H1 (cell line): ENCODE data around the gene LIPC. TPM values are rescaled to one million over a fixed set of nuclear protein-coding genes. Genes with fewer than 3 reads are reported as not detected.

Experiments
- CTCF ChIA-PET: fragments of 300-600 bp; sonication (Branson Sonifier 250); formaldehyde crosslinking; loops from one replicate; lab custom pipeline; 2021; ENCODE audit not compliant: partially characterized antibody; lab: Charles Lee
- POLR2A ChIA-PET: fragments of 300-600 bp; sonication (Branson Sonifier 250); formaldehyde crosslinking; loops from one replicate; lab custom pipeline; 2021; ENCODE audit warnings: inconsistent platforms; ENCODE audit not compliant: partially characterized antibody; lab: Charles Lee
- DNase-seq, 2 experiments: peaks; one replicate each; pipeline versions ENCODE4 v3.0.0 to v3.0.0-alpha.2; 2010 to 2022; ENCODE audit warnings: low spot score in 2 of 2, low read depth in 1 of 2, mixed read lengths in 1 of 2
- FAIRE-seq: peaks from 2 replicates; lab custom pipeline; 2011; peaks lifted over from hg19 to GRCh38; lab: Jason Lieb, UNC
- H2AFZ ChIP-seq: 2 replicates; pipeline ENCODE4 v1.8.1; 2012; ENCODE audit warnings: low read length, inconsistent platforms
- H2AK5ac ChIP-seq: 2 replicates; pipeline ENCODE4 v1.6.1; 2013; ENCODE audit warnings: low read depth, low read length
- H2BK120ac ChIP-seq: replicated peaks from 2 replicates; pipeline ENCODE3; 2013; ENCODE audit warnings: low read depth, low read length, inconsistent platforms
- H2BK12ac ChIP-seq: 2 replicates; pipeline ENCODE4 v1.6.1; 2013; ENCODE audit warnings: low read depth, low read length
- H2BK15ac ChIP-seq: 2 replicates; pipeline ENCODE4 v1.6.1; 2013; ENCODE audit warnings: low read length
- H2BK20ac ChIP-seq: 2 replicates; pipeline ENCODE4 v1.6.1; 2013; ENCODE audit warnings: low read length
- H2BK5ac ChIP-seq: 2 replicates; pipeline ENCODE4 v1.6.1; 2013; ENCODE audit warnings: low read depth, low read length
- H3K14ac ChIP-seq: 2 replicates; pipeline ENCODE4 v1.6.1; 2013; ENCODE audit warnings: inconsistent platforms; ENCODE audit not compliant: insufficient read length
- H3K18ac ChIP-seq: 2 replicates; pipeline ENCODE4 v1.6.1; 2013; ENCODE audit warnings: low read length; ENCODE audit errors: extremely low read depth
- H3K23ac ChIP-seq: 2 replicates; pipeline ENCODE4 v1.6.1; 2013; ENCODE audit warnings: inconsistent platforms; ENCODE audit not compliant: insufficient read length
- H3K23me2 ChIP-seq: 2 replicates; pipeline ENCODE4 v1.6.1; 2013; ENCODE audit warnings: low read depth, low read length
- H3K27ac ChIP-seq: 2 replicates; pipeline ENCODE4 v1.6.1; 2011; ENCODE audit warnings: low read depth, low read length, inconsistent platforms
- H3K27me3 ChIP-seq, 4 experiments: replicated peaks in 1 of 4; 1 replicate in 1 of 4; 2 replicates in 3 of 4; pipeline versions ENCODE4 v1.6.1 to v1.8.1; 2011 to 2013; ENCODE audit warnings: low read length in 3 of 4, mild to moderate bottlenecking in 3 of 4, inconsistent platforms in 2 of 4, mixed read lengths in 2 of 4, moderate library complexity in 1 of 4; ENCODE audit not compliant: control insufficient read depth in 3 of 4, insufficient read depth in 3 of 4; ENCODE audit errors: extremely low read depth in 1 of 4
- H3K36me3 ChIP-seq, 4 experiments: 2 replicates each; pipeline versions ENCODE4 v1.6.1 to v1.8.1; 2011 to 2013; ENCODE audit warnings: mild to moderate bottlenecking in 4 of 4, low read length in 3 of 4, moderate library complexity in 2 of 4, control low read depth in 1 of 4, inconsistent platforms in 1 of 4; ENCODE audit not compliant: insufficient read depth in 4 of 4, control insufficient read depth in 2 of 4
- H3K4ac ChIP-seq: replicated peaks from 2 replicates; pipeline ENCODE3; 2013; ENCODE audit warnings: low read length, low read depth, mixed read lengths, inconsistent platforms; ENCODE audit not compliant: insufficient read length
- H3K4me1 ChIP-seq, 4 experiments: replicated peaks in 1 of 4; 1 replicate in 1 of 4; 2 replicates in 3 of 4; pipeline versions ENCODE4 v1.6.1 to v1.8.1; 2011 to 2013; ENCODE audit warnings: low read length in 3 of 4, inconsistent platforms in 2 of 4, mixed read lengths in 1 of 4; ENCODE audit not compliant: insufficient read depth in 4 of 4, control insufficient read depth in 3 of 4
- H3K4me2 ChIP-seq, 2 experiments: 2 replicates each; pipeline versions ENCODE4 v1.6.1 to v1.8.1; 2011 to 2013; ENCODE audit warnings: low read depth in 2 of 2, low read length in 2 of 2, control low read depth in 1 of 2, inconsistent platforms in 1 of 2, mild to moderate bottlenecking in 1 of 2; ENCODE audit not compliant: insufficient read depth in 1 of 2
- H3K4me3 ChIP-seq, 4 experiments: fragments of 200-600, 300-600 bp in 1 of 4; sonication (generic), shearing (Covaris generic), sonication (Bioruptor Twin) in 1 of 4; 2 replicates each; pipeline versions ENCODE4 v1.5.1 to v1.8.1; 2011 to 2016; ENCODE audit warnings: low read length in 4 of 4, low read depth in 3 of 4, control low read depth in 2 of 4, inconsistent platforms in 2 of 4, mild to moderate bottlenecking in 2 of 4, mixed read lengths in 1 of 4, moderate library complexity in 1 of 4; ENCODE audit not compliant: insufficient read depth in 2 of 4; ENCODE audit errors: extremely low read depth in 1 of 4
- H3K56ac ChIP-seq: replicated peaks from 2 replicates; pipeline ENCODE3; 2013; ENCODE audit warnings: low read depth, mild to moderate bottlenecking, mixed read lengths, low read length, inconsistent platforms; ENCODE audit not compliant: insufficient read length
- H3K79me1 ChIP-seq: 2 replicates; pipeline ENCODE4 v1.6.1; 2013; ENCODE audit warnings: low read depth, low read length, control low read depth
- H3K79me2 ChIP-seq, 2 experiments: 2 replicates each; pipeline versions ENCODE4 v1.6.1 to v1.8.1; 2012 to 2013; ENCODE audit warnings: low read length in 2 of 2, mild to moderate bottlenecking in 2 of 2, inconsistent platforms in 1 of 2; ENCODE audit not compliant: insufficient read depth in 2 of 2, control insufficient read depth in 1 of 2
- H3K9ac ChIP-seq, 4 experiments: replicated peaks in 1 of 4; 1 replicate in 1 of 4; 2 replicates in 3 of 4; pipeline versions ENCODE4 v1.6.1 to v1.8.1; 2011 to 2013; ENCODE audit warnings: low read depth in 3 of 4, low read length in 3 of 4, control low read depth in 2 of 4, mild to moderate bottlenecking in 2 of 4, moderate library complexity in 2 of 4, inconsistent platforms in 1 of 4; ENCODE audit errors: extremely low read depth in 1 of 4
- H3K9me3 ChIP-seq, 2 experiments: 2 replicates each; pipeline versions ENCODE4 v1.6.1 to v1.8.1; 2012 to 2013; ENCODE audit warnings: mild to moderate bottlenecking in 2 of 2, moderate library complexity in 2 of 2, control low read depth in 1 of 2, inconsistent platforms in 1 of 2, low read depth in 1 of 2, low read length in 1 of 2, mixed read lengths in 1 of 2; ENCODE audit not compliant: insufficient read depth in 2 of 2
- H4K20me1 ChIP-seq, 2 experiments: replicated peaks in 1 of 2; 2 replicates each; pipeline versions ENCODE3 to v1.8.1; 2011 to 2013; ENCODE audit warnings: inconsistent platforms in 2 of 2, low read length in 2 of 2, mild to moderate bottlenecking in 1 of 2; ENCODE audit not compliant: insufficient read depth in 2 of 2, control insufficient read depth in 1 of 2
- H4K5ac ChIP-seq: 2 replicates; pipeline ENCODE4 v1.6.1; 2013; ENCODE audit warnings: low read length, low read depth, mixed read lengths, inconsistent platforms; ENCODE audit not compliant: insufficient read length
- H4K8ac ChIP-seq: 2 replicates; pipeline ENCODE4 v1.8.0; 2013; ENCODE audit warnings: mild to moderate bottlenecking, moderate library complexity, low read length, inconsistent platforms; ENCODE audit not compliant: insufficient read depth; ENCODE audit errors: extremely low read depth
- H4K91ac ChIP-seq: replicated peaks from 2 replicates; pipeline ENCODE3; 2013; ENCODE audit warnings: low read length, mixed read lengths, inconsistent platforms; ENCODE audit not compliant: insufficient read length
- WGBS, 2 experiments: shearing (Covaris generic) in 1 of 2; methylation state at CpG; one replicate each; pipeline versions ENCODE4 v1.1.6 to v1.1.7; 2013 to 2015; ENCODE audit warnings: low lambda C conversion rate in 2 of 2, mixed read lengths in 2 of 2, inconsistent platforms in 1 of 2, low coverage in 1 of 2, missing lambda C conversion rate in 1 of 2; ENCODE audit not compliant: insufficient replicate concordance in 2 of 2, insufficient coverage in 1 of 2, insufficient read length in 1 of 2; ENCODE audit errors: extremely low coverage in 1 of 2, missing lambda C conversion rate in 1 of 2; 5-methylcytosine and 5-hydroxymethylcytosine counted together
- polyA plus RNA-seq, 7 experiments: library from polyadenylated mRNA; depleted of rRNA in 3 of 7; stranded (reverse) in 5 of 7; unstranded in 2 of 7; fragments of >200 nt in 5 of 7; fragments of 200-250 nt in 2 of 7; gene quantifications; 1 replicate in 5 of 7; 2 replicates in 1 of 7; 4 replicates in 1 of 7; pipeline versions ENCODE4 v1.2.1 to v1.2.3, GENCODE V29; 2011 to 2013; ENCODE audit warnings: missing spikeins in 2 of 7, mixed read lengths in 2 of 7
- total RNA-seq: library from RNA; stranded (reverse); fragmentation: NEBNext Ultra II Directional; extraction: Animal tissue kit (Norgen Biotek cat#: 25700); gene quantifications from 2 replicates; pipeline ENCODE4 v1.2.1, GENCODE V29; 2021

The LIPC gene
- total and polyA plus RNA-seq, 2 of the 8 experiments (the other 6 are each of a cell fraction or from before 2014, with no cell fraction given), result not detected

DNA sequence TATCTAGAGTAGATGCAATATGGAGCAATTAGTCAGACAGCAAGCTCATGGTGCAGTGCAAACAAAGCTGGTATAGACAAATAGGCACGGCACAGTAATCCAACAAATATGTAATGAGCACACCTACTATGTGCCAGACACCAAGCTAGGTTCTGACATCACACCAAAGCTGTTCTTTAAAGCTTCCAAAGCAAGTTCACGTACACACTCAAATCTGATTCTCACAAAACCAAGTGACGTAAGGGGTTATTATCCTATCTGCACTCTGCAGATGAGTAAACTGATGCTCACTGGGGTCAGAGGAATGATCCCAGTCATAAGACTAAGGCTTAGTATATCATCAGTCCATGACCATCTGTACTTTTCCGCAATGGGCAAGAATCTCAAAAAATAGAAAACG, 27.8 kb upstream of the LIPC start:
- Histone ChIP-seq H3K79me2 (no peaks in the 10 kb centered on the region), H2AFZ (no peak overlapping the region), H4K91ac (no peak overlapping the region), H3K9me3 (no peaks in the 10 kb centered on the region), H3K56ac (no peak overlapping the region), H2BK120ac (no peak overlapping the region), H3K4me2 (no peak overlapping the region), H3K36me3 (no peaks in the 10 kb centered on the region; a peak in 1 of 8 replicates), H3K23me2 (no peaks in the 10 kb centered on the region), H3K79me1 (no peaks in the 10 kb centered on the region), H4K8ac (no peak overlapping the region), H3K14ac (no peak overlapping the region), H4K5ac (no peak overlapping the region), H2BK20ac (no peak overlapping the region), H4K20me1 (no peaks in the 10 kb centered on the region), H3K18ac (no peak overlapping the region), H3K9ac (no peak overlapping the region), H3K27ac (no peak overlapping the region), H3K4ac (no peak overlapping the region), H3K23ac (no peak overlapping the region), H2BK5ac (no peak overlapping the region), H2BK15ac (no peak overlapping the region), H2AK5ac (no peak overlapping the region), H3K4me1 (peaks cover 0 to 2% (median 0%) of the 10 kb centered on the region in 4 experiments; a peak in 1 of 7 replicates), H3K4me3 (no peak overlapping the region), H3K27me3 (no peaks in the 10 kb centered on the region), H2BK12ac (no peak overlapping the region)
- CTCF ChIA-PET, result interaction anchor here (0.8 kb wide), 1 partner anchor 21 kb away, joined by 3 read pairs; no protein-coding TSS in a partner anchor
- no peak for DNase-seq
- 95% methylated on average over 5 of the region's 5 CpGs; no CpG with 5 or more reads in 1 of the 2 experiments for WGBS, 2 experiments
- no peak for FAIRE-seq
- POLR2A ChIA-PET, result no interaction called here
